HepG2 (cell line): ENCODE data around the gene SGCD. TPM values are rescaled to one million over a fixed set of nuclear protein-coding genes. Genes with fewer than 3 reads are reported as not detected.

Source experiments
- ATAC-seq: fragments of 200-7000 bp; cut with Tn5 transposase; 3 replicates; pipeline ENCODE4 v1.9.1; 2020; ENCODE audit warnings: mild to moderate bottlenecking, moderate library complexity
- BruUV-seq: library from RNA; stranded (reverse); fragments of 400-500 nt; replicated peaks from 2 replicates; lab custom pipeline; 2021; lab: Mats Ljungman, UMichigan
- CTCF ChIA-PET: fragments of 300-600 bp; formaldehyde crosslinking; extraction: SDS; loops from one replicate; lab custom pipeline; 2021; ENCODE audit warnings: low total read pairs, inconsistent platforms, low intra/inter-chr PET ratio; lab: Yijun Ruan, JAX
- POLR2A ChIA-PET: fragments of 350-600 bp; sonication (Branson Sonifier 250); formaldehyde crosslinking; loops from one replicate; lab custom pipeline; 2020; ENCODE audit warnings: antibody characterized with exemption, inconsistent platforms; lab: Yijun Ruan, JAX
- DNase-seq: peaks from one replicate; pipeline ENCODE4 v3.0.0-alpha.2; 2015; ENCODE audit warnings: low spot score
- FAIRE-seq: peaks from 3 replicates; lab custom pipeline; 2011; peaks lifted over from hg19 to GRCh38; lab: Jason Lieb, UNC
- H2AFZ ChIP-seq: one replicate; pipeline ENCODE4 v1.6.1; 2011; ENCODE audit warnings: low read length, inconsistent platforms
- H3K27ac ChIP-seq: fragments of 300-600 bp; 3 replicates; pipeline ENCODE4 v1.8.0; 2011; ENCODE audit warnings: mixed run types, mild to moderate bottlenecking, mixed read lengths, low read length, inconsistent platforms; ENCODE audit not compliant: insufficient read depth; ENCODE audit errors: extremely low read length
- H3K27me3 ChIP-seq, 2 experiments: fragments of 200-600 bp in 1 of 2; 2 replicates in 1 of 2; 3 replicates in 1 of 2; pipeline versions ENCODE4 v1.6.0 to v1.8.0; 2011; ENCODE audit warnings: low read length in 2 of 2, mild to moderate bottlenecking in 2 of 2, moderate library complexity in 2 of 2, inconsistent platforms in 1 of 2; ENCODE audit not compliant: insufficient read depth in 2 of 2, control insufficient read depth in 1 of 2
- H3K36me3 ChIP-seq, 2 experiments: fragments of 200-600 bp in 1 of 2; replicated peaks in 1 of 2; 2 replicates in 1 of 2; 3 replicates in 1 of 2; pipeline versions ENCODE4 v1.5.1 to v1.8.0; 2011; ENCODE audit warnings: low read length in 2 of 2, inconsistent platforms in 1 of 2; ENCODE audit not compliant: insufficient read depth in 2 of 2, control insufficient read depth in 1 of 2
- H3K4me1 ChIP-seq: 2 replicates; pipeline ENCODE4 v1.5.1; 2012; ENCODE audit warnings: low read length, inconsistent platforms; ENCODE audit not compliant: insufficient read depth
- H3K4me2 ChIP-seq: 2 replicates; pipeline ENCODE4 v1.6.0; 2011; ENCODE audit warnings: low read depth, low read length, inconsistent platforms
- H3K4me3 ChIP-seq, 3 experiments: fragments of 200-600 bp in 1 of 3; sonication (generic), shearing (Covaris generic) in 1 of 3; replicated peaks in 1 of 3; 2 replicates each; pipeline ENCODE4 v1.5.1; 2011 to 2016; ENCODE audit warnings: low read length in 3 of 3, inconsistent platforms in 2 of 3, low read depth in 2 of 3, mild to moderate bottlenecking in 2 of 3, control low read depth in 1 of 3, mixed read lengths in 1 of 3; ENCODE audit not compliant: insufficient read depth in 1 of 3
- H3K79me2 ChIP-seq: one replicate; pipeline ENCODE4 v1.6.1; 2011; ENCODE audit warnings: low read length, inconsistent platforms; ENCODE audit not compliant: insufficient read depth
- H3K9ac ChIP-seq: 2 replicates; pipeline ENCODE4 v1.6.0; 2011; ENCODE audit warnings: mild to moderate bottlenecking, low read depth, low read length, inconsistent platforms; ENCODE audit not compliant: insufficient read depth
- H3K9me3 ChIP-seq: 2 replicates; pipeline ENCODE4 v1.5.1; 2012; ENCODE audit warnings: mild to moderate bottlenecking, low read length
- H4K20me1 ChIP-seq: 2 replicates; pipeline ENCODE4 v1.6.0; 2011; ENCODE audit warnings: inconsistent platforms, mild to moderate bottlenecking, low read length, moderate library complexity; ENCODE audit not compliant: insufficient read depth
- AKAP8 ChIP-seq: sonication (generic); formaldehyde crosslinking; IDR thresholded peaks from 2 replicates; pipeline ENCODE4 v1.5.1; 2020; ENCODE audit warnings: mild to moderate bottlenecking, missing genetic modification reagents
- HDAC6 ChIP-seq: fragments of 200-600 bp; sonication (generic); IDR thresholded peaks from 2 replicates; pipeline ENCODE4 v1.7.0; 2017; ENCODE audit warnings: mild to moderate bottlenecking, antibody characterized with exemption, low read length, low read depth
- HNF1A ChIP-seq, 2 experiments: sonication (generic) in 1 of 2; formaldehyde crosslinking in 1 of 2; IDR thresholded peaks; 2 replicates each; pipeline versions ENCODE4 v1.4.0 to v1.6.1; 2016 to 2020; ENCODE audit warnings: borderline replicate concordance in 1 of 2, low read depth in 1 of 2, mild to moderate bottlenecking in 1 of 2, missing genetic modification reagents in 1 of 2
- LRRFIP1 ChIP-seq: sonication (generic); formaldehyde crosslinking; conservative IDR thresholded peaks from 2 replicates; pipeline ENCODE4 v1.4.0; 2020; ENCODE audit warnings: missing genetic modification reagents
- PAX8 ChIP-seq: sonication (generic); formaldehyde crosslinking; IDR thresholded peaks from 2 replicates; pipeline ENCODE4 v1.8.0; 2022; ENCODE audit warnings: mild to moderate bottlenecking, missing genetic modification reagents, borderline replicate concordance
- ZBTB26 ChIP-seq: IDR thresholded peaks from 2 replicates; pipeline ENCODE4 v1.6.1; 2016; ENCODE audit warnings: missing compliant biosample characterization, missing genetic modification reagents, borderline replicate concordance
- ZC3H13 ChIP-seq: sonication (generic); formaldehyde crosslinking; IDR thresholded peaks from 2 replicates; pipeline ENCODE4 v1.8.1; 2023; ENCODE audit warnings: mild to moderate bottlenecking, missing genetic modification reagents, moderate library complexity
- ZNF605 ChIP-seq: sonication (generic); formaldehyde crosslinking; IDR thresholded peaks from 2 replicates; pipeline ENCODE4 v1.8.0; 2022; ENCODE audit warnings: mild to moderate bottlenecking, missing genetic modification reagents
- WGBS: methylation state at CpG from one replicate; pipeline ENCODE4 v1.1.6; 2017; ENCODE audit warnings: low lambda C conversion rate; 5-methylcytosine and 5-hydroxymethylcytosine counted together
- in situ Hi-C: cut with HindIII; loops from 2 replicates; pipeline ENCODE4 v1.10.0; 2017; ENCODE audit warnings: low pct_unique_long_range_greater_than_20kb; ENCODE audit not compliant: extremely low pct_ligation_motif_present
- intact Hi-C: fragments of 100-400 bp; cut with micrococcal nuclease; formaldehyde crosslinking; loops from one replicate; pipeline ENCODE4 v1.10.0; 2022; ENCODE audit not compliant: unreplicated experiment
- polyA plus RNA-seq, 8 experiments: library from polyadenylated mRNA; depleted of rRNA in 3 of 8; stranded (reverse) in 7 of 8; unstranded in 1 of 8; fragments of >200 nt; fragmentation: Illumina TruSeq in 4 of 8; extraction: Trizol in 4 of 8; gene quantifications; 2 replicates each; pipeline versions ENCODE4 v1.2.1 to v1.2.3, GENCODE V29; 2011 to 2016; ENCODE audit warnings: low read depth in 4 of 8, missing spikeins in 1 of 8, mixed read lengths in 1 of 8; ENCODE audit not compliant: insufficient read depth in 1 of 8
- total RNA-seq, 5 experiments: library from RNA; depleted of rRNA; stranded (reverse); fragments of >200 nt; fragmentation: Illumina TruSeq; extraction: Trizol; gene quantifications; 2 replicates each; pipeline ENCODE4 v1.2.3, GENCODE V29; 2016; ENCODE audit warnings: low read depth in 1 of 5

Gene SGCD
- total and polyA plus RNA-seq, 2 of the 13 experiments (the other 11 are each of a cell fraction or from before 2014, with no cell fraction given) = not detected

GRCh38 chr5:156444753-156445291, 117.9 kb downstream of the SGCD start:
- intact Hi-C loops = no loop called here

More at GRCh38 chr5:156444753-156445291, 117.9 kb downstream of the SGCD start:
- no peak for FAIRE-seq
- Histone ChIP-seq H3K4me3 (no peak overlapping the region), H3K27me3 (no peaks in the 10 kb centered on the region), H3K9me3 (no peaks in the 10 kb centered on the region), H3K36me3 (no peaks in the 10 kb centered on the region), H4K20me1 (no peaks in the 10 kb centered on the region), H3K9ac (no peak overlapping the region), H3K79me2 (no peaks in the 10 kb centered on the region), H3K4me1 (no peaks in the 10 kb centered on the region), H3K27ac (no peak overlapping the region), H3K4me2 (no peak overlapping the region), H2AFZ (no peak overlapping the region)
- no peak for TF ChIP-seq LRRFIP1 (CRISPR knock-in tag)
- TF ChIP-seq HNF1A (IDR thresholded peaks at IDR 0.05; ENCODE audit: low read depth) = no peak
- no peak for TF ChIP-seq HNF1A (CRISPR knock-in tag; IDR thresholded peaks at IDR 0.05; ENCODE audit: borderline replicate concordance)
- TF ChIP-seq HDAC6 = no peak
- no peak for TF ChIP-seq ZC3H13 (CRISPR knock-in tag)
- no peak for TF ChIP-seq ZBTB26 (CRISPR knock-in tag)
- TF ChIP-seq PAX8 (CRISPR knock-in tag) = no peak
- no peak for TF ChIP-seq ZNF605 (CRISPR knock-in tag)
- no peak for TF ChIP-seq AKAP8 (CRISPR knock-in tag)
- POLR2A ChIA-PET = no interaction called here
- CTCF ChIA-PET = no interaction called here
- in situ Hi-C loops = no loop called here
- no peak for DNase-seq
- no TSS peak for BruUV-seq
- ATAC-seq = no peak
- WGBS = 39% methylated on average over 3 of the region's 3 CpGs
